PC-9 (cell line): Measurements from ENCODE around the gene RIMS1. TPM values are rescaled to one million over a fixed set of nuclear protein-coding genes. Genes with fewer than 3 reads are reported as not detected.

Experiments
- BruUV-seq: library from RNA; stranded (reverse); fragments of 400-500 nt; replicated peaks from 2 replicates; lab custom pipeline; 2021; lab: Mats Ljungman, UMichigan
- CTCF ChIA-PET: fragments of 300-600 bp; sonication (Branson Sonifier 250); formaldehyde crosslinking; loops from one replicate; lab custom pipeline; 2022; ENCODE audit warnings: antibody characterized with exemption; lab: Charles Lee
- POLR2A ChIA-PET: fragments of 300-600 bp; sonication (Branson Sonifier 250); formaldehyde crosslinking; loops from one replicate; lab custom pipeline; 2022; ENCODE audit warnings: antibody characterized with exemption; ENCODE audit not compliant: unreplicated experiment; lab: Charles Lee
- DNase-seq, 2 experiments: peaks; one replicate each; pipeline versions ENCODE4 v3.0.0 to v3.0.0-alpha.2; 2015 to 2022; ENCODE audit warnings: mixed read lengths in 1 of 2
- H2AFZ ChIP-seq: fragments of 200-600 bp; sonication (generic); 2 replicates; pipeline ENCODE4 v1.8.1; 2017; ENCODE audit warnings: antibody characterized with exemption
- H3F3A ChIP-seq: fragments of 200-600 bp; sonication (generic); 2 replicates; pipeline ENCODE4 v1.8.1; 2017; ENCODE audit warnings: antibody characterized with exemption, mild to moderate bottlenecking, low read depth; ENCODE audit not compliant: insufficient read depth
- H3K27ac ChIP-seq: fragments of 200-600 bp; sonication (generic); 2 replicates; pipeline ENCODE4 v1.6.1; 2016; ENCODE audit warnings: mixed run types
- H3K27me3 ChIP-seq: fragments of 200-600 bp; sonication (generic); 2 replicates; pipeline ENCODE4 v1.6.1; 2016; ENCODE audit warnings: low read depth, mixed run types; ENCODE audit not compliant: insufficient read depth
- H3K36me3 ChIP-seq: fragments of 200-600 bp; sonication (generic); 2 replicates; pipeline ENCODE4 v1.6.1; 2016; ENCODE audit warnings: low read depth, mixed run types
- H3K4me1 ChIP-seq: fragments of 200-600 bp; sonication (generic); replicated peaks from 2 replicates; pipeline ENCODE4 v1.6.1; 2016; ENCODE audit warnings: mixed run types; ENCODE audit not compliant: insufficient read depth
- H3K4me2 ChIP-seq: fragments of 200-600 bp; sonication (generic); 2 replicates; pipeline ENCODE4 v1.6.1; 2017; ENCODE audit warnings: mixed run types
- H3K4me3 ChIP-seq: fragments of 200-600 bp; sonication (generic); 2 replicates; pipeline ENCODE4 v1.6.1; 2016; ENCODE audit warnings: mixed run types
- H3K79me2 ChIP-seq: fragments of 200-600 bp; sonication (generic); 2 replicates; pipeline ENCODE4 v1.6.1; 2017; ENCODE audit warnings: low read depth, mixed run types
- H3K9me2 ChIP-seq: fragments of 200-600 bp; sonication (generic); 2 replicates; pipeline ENCODE4 v1.8.1; 2017; ENCODE audit warnings: mild to moderate bottlenecking; ENCODE audit not compliant: insufficient read depth
- H3K9me3 ChIP-seq: fragments of 200-600 bp; sonication (generic); 2 replicates; pipeline ENCODE4 v1.8.1; 2016; ENCODE audit warnings: low read depth; ENCODE audit not compliant: insufficient read depth
- H4K20me1 ChIP-seq: fragments of 200-600 bp; sonication (generic); 2 replicates; pipeline ENCODE4 v1.8.1; 2017; ENCODE audit not compliant: insufficient read depth
- CTCF ChIP-seq: fragments of 200-600 bp; sonication (generic); conservative IDR thresholded peaks from 2 replicates; pipeline ENCODE4 v1.6.1; 2017; ENCODE audit warnings: mixed run types, antibody characterized with exemption, mild to moderate bottlenecking, moderate library complexity
- EZH2 ChIP-seq: fragments of 200-600 bp; sonication (generic); IDR thresholded peaks from 2 replicates; pipeline ENCODE4 v1.8.0; 2017; ENCODE audit warnings: antibody characterized with exemption, low read depth
- intact Hi-C: fragments of 100-400 bp; cut with micrococcal nuclease; formaldehyde crosslinking; loops from one replicate; pipeline ENCODE4 v1.10.0; 2022; ENCODE audit not compliant: unreplicated experiment
- total RNA-seq: library from RNA; stranded (reverse); gene quantifications from 2 replicates; pipeline ENCODE4 v1.2.3, GENCODE V29; 2021

The RIMS1 gene
- total RNA-seq, 1 experiment from 2014 or later, result not detected

DNA sequence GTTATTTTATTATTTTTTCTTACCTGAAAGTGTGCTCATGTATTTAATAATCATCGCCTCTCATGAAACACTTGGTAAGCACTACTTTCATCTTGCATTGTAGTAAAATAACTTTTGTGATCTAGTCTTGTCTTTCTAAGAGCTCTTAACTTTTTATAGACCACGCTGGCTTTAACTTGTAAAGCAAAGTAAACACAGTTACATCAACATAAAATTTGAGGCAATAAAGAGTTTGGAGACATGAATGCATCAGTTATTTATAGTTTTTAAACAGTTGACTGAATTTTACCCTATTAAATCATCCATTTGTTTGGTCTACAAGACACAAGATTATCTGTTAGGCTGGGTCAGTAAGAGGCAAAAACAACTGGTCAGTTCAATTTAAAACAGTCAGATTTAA lies 517.1 kb downstream of the RIMS1 start:
- intact Hi-C loops, result no loop called here

DNA sequence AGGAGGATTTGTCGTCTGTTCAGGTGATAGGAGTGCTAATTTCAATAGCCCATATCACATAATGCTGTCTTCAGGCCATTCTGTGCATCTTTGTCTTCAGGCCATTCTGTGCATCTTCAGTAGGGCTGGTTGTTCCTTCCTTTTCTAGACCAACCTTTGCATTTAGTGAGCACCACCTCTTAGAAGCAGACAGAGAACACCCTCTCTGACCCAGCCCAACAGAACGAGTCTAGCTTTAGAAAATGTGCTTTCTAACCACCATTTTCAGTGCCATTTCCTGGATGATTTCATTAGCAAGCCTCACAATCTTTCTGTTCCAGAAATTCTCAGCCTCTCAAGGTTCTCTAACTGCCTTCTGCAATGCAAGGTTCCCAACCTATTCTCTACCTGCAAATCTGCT lies 520.2 kb downstream of the RIMS1 start:
- Histone ChIP-seq H3K9me3 (no peaks in the 10 kb centered on the region), H3K27me3 (no peaks in the 10 kb centered on the region), H3K79me2 (no peaks in the 10 kb centered on the region), H3K27ac (no peak overlapping the region), H3K36me3 (no peaks in the 10 kb centered on the region), H4K20me1 (no peaks in the 10 kb centered on the region), H2AFZ (no peak overlapping the region), H3K9me2 (no peaks in the 10 kb centered on the region), H3F3A (no peaks in the 10 kb centered on the region), H3K4me2 (no peak overlapping the region), H3K4me1 (no peaks in the 10 kb centered on the region), H3K4me3 (no peak overlapping the region)
- intact Hi-C loops, result no loop called here
- ChIA-PET POLR2A (no interaction called here), CTCF (no interaction called here)
- BruUV-seq, result no TSS peak
- no peak for DNase-seq
- TF ChIP-seq CTCF (no peak), EZH2 (no peak)

More for the DNA sequence above, 517.1 kb downstream of the RIMS1 start:
- ChIA-PET CTCF (no interaction called here), POLR2A (no interaction called here)
- Histone ChIP-seq H3K27me3 (no peaks in the 10 kb centered on the region), H3K79me2 (no peaks in the 10 kb centered on the region), H3K4me1 (no peaks in the 10 kb centered on the region), H3K4me3 (no peak overlapping the region), H3K9me2 (no peaks in the 10 kb centered on the region), H3K4me2 (no peak overlapping the region), H3K27ac (no peak overlapping the region), H4K20me1 (no peaks in the 10 kb centered on the region), H3K36me3 (no peaks in the 10 kb centered on the region), H2AFZ (no peak overlapping the region), H3F3A (no peaks in the 10 kb centered on the region), H3K9me3 (no peaks in the 10 kb centered on the region)
- BruUV-seq, result no TSS peak
- DNase-seq, result no peak
- TF ChIP-seq CTCF (no peak), EZH2 (no peak)

GRCh38 chr6:72410769-72411168 lies 524.4 kb downstream of the RIMS1 start:
- no TSS peak for BruUV-seq
- Histone ChIP-seq H3K27me3 (no peaks in the 10 kb centered on the region), H3K4me1 (no peaks in the 10 kb centered on the region), H3K9me2 (no peaks in the 10 kb centered on the region), H3K4me2 (no peak overlapping the region), H3F3A (no peaks in the 10 kb centered on the region), H3K4me3 (no peak overlapping the region), H2AFZ (no peak overlapping the region), H3K79me2 (no peaks in the 10 kb centered on the region), H3K27ac (no peak overlapping the region), H3K9me3 (no peaks in the 10 kb centered on the region), H3K36me3 (no peaks in the 10 kb centered on the region), H4K20me1 (no peaks in the 10 kb centered on the region)
- ChIA-PET CTCF (interaction anchor here (0.6 to 0.7 kb wide), 4 partner anchors 126 to 920 kb away, joined by 4 to 14 read pairs (median 8); no protein-coding TSS in a partner anchor), POLR2A (no interaction called here)
- intact Hi-C loops, result loop anchor here (5.0 kb wide), 1 partner anchor 172 kb away; no protein-coding TSS in a partner anchor
- TF ChIP-seq CTCF (no peak), EZH2 (no peak)
- DNase-seq, result no peak
